Progenitor cell of endocrine pancreas (in vitro differentiated cells): ENCODE measurements around the gene RBM4B. TPM values are rescaled to one million over a fixed set of nuclear protein-coding genes. Genes with fewer than 3 reads are reported as not detected.

Experiments
- DNase-seq: peaks from one replicate; pipeline ENCODE4 v3.0.0; 2021; ENCODE audit warnings: low spot score; ENCODE audit not compliant: unreplicated experiment
- H3K27ac Mint-ChIP-seq: 2 replicates; pipeline ENCODE4 v1.8.0; 2021; ENCODE audit warnings: mild to moderate bottlenecking, moderate library complexity, mixed read lengths
- H3K27me3 Mint-ChIP-seq: 2 replicates; pipeline ENCODE4 v1.8.0; 2021; ENCODE audit warnings: mixed read lengths
- H3K36me3 Mint-ChIP-seq: 2 replicates; pipeline ENCODE4 v1.8.0; 2022; ENCODE audit warnings: mixed read lengths; ENCODE audit not compliant: insufficient read depth
- H3K4me1 Mint-ChIP-seq: 2 replicates; pipeline ENCODE4 v1.8.0; 2021; ENCODE audit warnings: low read depth, mixed read lengths
- H3K4me3 Mint-ChIP-seq: 2 replicates; pipeline ENCODE4 v1.8.0; 2021; ENCODE audit warnings: low read depth, mild to moderate bottlenecking, moderate library complexity, mixed read lengths
- H3K9me3 Mint-ChIP-seq: 2 replicates; pipeline ENCODE4 v1.8.0; 2021; ENCODE audit warnings: low read depth, mixed read lengths
- CTCF ChIP-seq: fragments of 200-600 bp; sonication (generic); IDR thresholded peaks from one replicate; pipeline ENCODE4 v1.5.0; 2021; ENCODE audit warnings: antibody characterized with exemption, mild to moderate bottlenecking; ENCODE audit not compliant: unreplicated experiment
- total RNA-seq: library from RNA; stranded (reverse); gene quantifications from 2 replicates; pipeline ENCODE4 v1.2.1, GENCODE V29; 2021

The RBM4B gene
- total RNA-seq, 1 donor from 2014 or later, result 71.0 TPM

DNA sequence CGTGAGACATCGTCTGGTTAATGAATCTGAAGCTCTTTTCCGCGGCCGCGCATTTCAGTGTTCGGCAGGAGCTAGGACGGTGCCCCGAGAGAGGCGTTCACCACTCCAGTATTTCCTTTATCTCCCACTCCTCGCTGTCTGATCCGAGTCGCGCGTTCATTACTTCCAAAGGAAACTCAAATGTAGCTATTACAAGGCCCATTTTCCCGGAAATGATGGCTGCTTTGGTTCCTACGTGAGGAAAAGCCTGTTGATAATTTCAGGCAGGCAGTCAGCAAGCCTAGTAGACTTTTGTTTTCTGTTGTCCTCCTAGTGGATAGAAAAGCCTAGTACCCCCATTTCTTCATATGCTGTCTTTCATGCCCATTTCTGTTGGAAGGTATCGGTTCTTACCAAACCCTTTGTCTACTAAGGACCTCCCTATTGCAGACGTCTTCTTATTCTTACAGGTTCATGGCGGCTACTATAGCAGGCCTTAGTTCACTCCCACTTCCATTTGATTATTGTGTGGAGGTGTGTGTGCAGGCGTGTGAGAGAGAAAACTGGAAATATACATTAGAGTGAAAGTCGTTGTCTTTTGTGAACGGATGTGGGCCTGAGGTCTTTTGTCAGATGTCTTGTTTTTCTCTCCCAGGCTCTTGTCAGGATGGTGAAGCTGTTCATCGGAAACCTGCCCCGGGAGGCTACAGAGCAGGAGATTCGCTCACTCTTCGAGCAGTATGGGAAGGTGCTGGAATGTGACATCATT, 38.4 kb downstream of the RBM4B start:
- Mint-ChIP-seq H3K4me3 (peak overlapping the region; percentile 97), H3K36me3 (peaks cover 33% of the 10 kb centered on the region)

DNA sequence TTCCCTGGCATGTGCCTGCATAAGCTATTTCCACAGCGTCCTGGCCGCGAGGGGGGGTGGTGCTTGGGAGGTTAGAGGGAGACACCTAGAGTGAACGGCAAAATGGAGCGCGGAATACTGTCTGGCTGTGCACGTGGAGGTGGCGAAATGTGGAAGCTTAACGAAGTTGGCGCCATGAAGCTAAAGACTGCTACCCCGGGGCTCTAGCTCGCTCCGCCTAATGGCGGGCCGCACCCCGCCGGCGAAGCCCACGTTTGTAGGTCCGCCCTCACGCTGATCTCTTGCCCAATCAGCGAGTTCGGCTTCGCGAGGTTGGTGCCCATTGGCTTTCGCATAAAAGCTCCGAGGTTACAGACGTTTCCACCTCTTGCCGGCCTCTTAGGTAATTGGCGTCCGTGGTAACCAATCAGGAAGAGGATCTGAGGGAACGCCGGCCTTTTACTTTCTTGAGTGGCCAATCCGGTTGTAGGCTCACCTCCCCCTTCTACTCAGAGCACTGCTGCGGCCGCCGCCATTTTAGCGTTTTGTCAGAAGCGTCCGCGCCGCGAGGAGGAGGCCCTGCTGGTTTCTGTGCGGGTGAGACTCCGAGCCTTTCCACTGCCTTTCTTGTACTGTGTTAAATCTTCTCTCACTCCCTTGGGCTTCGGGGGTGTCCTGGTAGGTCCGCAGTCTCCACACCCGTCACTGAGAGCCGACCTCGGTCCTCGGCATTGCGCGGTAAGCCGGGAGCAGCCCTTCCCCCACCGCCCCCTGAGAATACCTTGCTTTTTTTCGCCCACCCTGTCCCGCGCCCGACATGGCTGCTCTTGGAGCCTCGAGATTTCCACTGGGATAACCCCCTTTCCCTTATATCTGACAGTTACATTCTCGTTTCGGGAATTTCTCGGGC, 39.3 kb downstream of the RBM4B start, which contains the start of gene RBM4:
RBM4 (plus strand) TSS at position 527 of the 889 bp plus-strand sequence. CDS start 1,009 bp downstream, outside the sequence.
- no peaks in the 10 kb centered on the region for H3K27me3 Mint-ChIP-seq
- TF ChIP-seq CTCF, result no peak
- peaks cover 49% of the 10 kb centered on the region for H3K4me1 Mint-ChIP-seq
- H3K27ac Mint-ChIP-seq, result peak within 1 kb of the TSS; percentile 99
- DNase-seq, result peak; percentile 94
- peak within 1 kb of the TSS; percentile 97 for H3K4me3 Mint-ChIP-seq
- H3K36me3 Mint-ChIP-seq, result peaks cover 31% of the 10 kb centered on the region
- H3K9me3 Mint-ChIP-seq, result no peaks in the 10 kb centered on the region

More for the DNA sequence above, 38.4 kb downstream of the RBM4B start:
- no peaks in the 10 kb centered on the region for H3K27me3 Mint-ChIP-seq
- DNase-seq, result no peak
- H3K27ac Mint-ChIP-seq, result peak overlapping the region; percentile 99
- TF ChIP-seq CTCF, result no peak
- peaks cover 54% of the 10 kb centered on the region for H3K4me1 Mint-ChIP-seq
- H3K9me3 Mint-ChIP-seq, result no peaks in the 10 kb centered on the region

- no peak for TF ChIP-seq CTCF
- H3K4me3 Mint-ChIP-seq, result peak overlapping the region; percentile 97
- peaks cover 24% of the 10 kb centered on the region for H3K36me3 Mint-ChIP-seq
- H3K27me3 Mint-ChIP-seq, result no peaks in the 10 kb centered on the region
- peaks cover 41% of the 10 kb centered on the region for H3K4me1 Mint-ChIP-seq
- H3K27ac Mint-ChIP-seq, result peak overlapping the region; percentile 99
- no peak for DNase-seq
- no peaks in the 10 kb centered on the region for H3K9me3 Mint-ChIP-seq
These were observed 40.0 kb downstream of the RBM4B start for GRCh38 chr11:66637557-66638176.

- Mint-ChIP-seq H3K4me3 (no peak overlapping the region), H3K27me3 (no peaks in the 10 kb centered on the region), H3K9me3 (no peaks in the 10 kb centered on the region), H3K4me1 (peaks cover 28% of the 10 kb centered on the region), H3K36me3 (peaks cover 22% of the 10 kb centered on the region), H3K27ac (peak overlapping the region; percentile 65)
- no peak for DNase-seq
- no peak for TF ChIP-seq CTCF
These were observed 41.3 kb downstream of the RBM4B start for GRCh38 chr11:66636411-66636810.

DNA sequence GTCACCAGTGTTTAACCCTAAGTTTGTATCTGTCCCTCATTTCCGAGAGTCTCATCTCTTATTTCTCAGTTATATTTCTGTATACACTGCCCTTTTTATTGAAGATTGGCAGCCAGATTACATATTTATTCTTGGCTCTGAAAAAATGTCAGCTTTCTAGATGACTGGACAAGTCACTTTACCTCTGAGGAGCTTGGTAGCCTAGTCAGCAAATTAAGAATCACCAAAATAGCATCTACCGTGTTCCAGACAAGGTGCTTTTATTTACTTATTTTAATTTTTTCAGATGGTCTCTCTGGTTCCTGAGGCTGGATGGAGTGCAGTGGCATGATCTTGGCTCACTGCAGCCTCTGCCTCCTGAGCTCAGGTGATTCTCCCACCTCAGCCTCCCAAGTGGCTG, 44.7 kb downstream of the RBM4B start:
- Mint-ChIP-seq H3K27me3 (no peaks in the 10 kb centered on the region), H3K9me3 (no peaks in the 10 kb centered on the region), H3K27ac (no peak overlapping the region), H3K36me3 (peaks cover 21% of the 10 kb centered on the region), H3K4me3 (no peak overlapping the region), H3K4me1 (peaks cover 6% of the 10 kb centered on the region)
- no peak for DNase-seq
- TF ChIP-seq CTCF, result no peak
